Measurements from ENCODE around the gene CMBL.
"Not testable (repeated sequence)": the region's sequence is repeated elsewhere in the genome, so short reads cannot be mapped to it uniquely, and the experiment has no call there.

The CMBL gene

DNA sequence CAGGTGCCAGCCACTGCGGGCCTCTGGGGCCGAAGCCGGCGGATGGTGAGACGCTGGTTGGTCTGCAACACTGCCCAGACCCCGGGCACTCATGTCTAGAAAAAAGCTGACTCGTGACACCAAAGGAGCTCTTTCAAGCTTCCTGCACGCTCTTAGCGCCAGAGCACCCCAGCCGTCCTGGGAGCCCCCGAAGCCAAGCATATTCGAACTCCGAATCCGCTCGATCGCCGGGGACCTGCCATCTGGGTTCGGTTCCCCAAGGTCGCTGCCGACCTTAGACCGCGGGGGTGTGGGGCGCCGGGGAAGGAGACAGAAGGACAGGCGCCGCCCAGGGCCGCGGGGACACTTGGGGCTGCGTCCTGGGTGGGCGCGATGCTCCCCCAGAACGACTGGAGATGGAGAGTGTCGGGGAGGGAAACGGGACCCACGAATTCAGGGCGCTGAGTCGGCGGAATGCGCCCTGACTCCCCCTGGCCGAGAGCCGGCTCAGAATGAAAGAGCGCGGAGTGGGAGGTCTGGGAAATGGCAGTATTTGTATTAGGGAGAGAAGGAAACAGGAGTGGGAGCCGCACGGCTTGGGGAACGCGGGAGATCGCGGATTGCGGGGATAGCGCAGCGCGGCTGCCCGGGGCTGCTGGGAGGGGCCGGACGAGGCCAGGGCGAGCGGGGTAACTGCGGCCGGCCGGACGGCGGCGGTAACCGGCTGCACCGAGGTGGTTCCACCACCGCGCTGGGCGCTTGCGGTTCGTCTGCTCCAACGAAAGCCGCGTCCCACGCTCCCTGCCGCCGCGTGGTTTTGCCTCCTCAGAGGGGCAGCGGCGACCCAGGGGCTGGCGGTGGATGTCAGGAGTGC lies 25.7 kb upstream of the CMBL start:
- peak in 1 of 2 experiments; percentile 2 for DNase-seq

DNA sequence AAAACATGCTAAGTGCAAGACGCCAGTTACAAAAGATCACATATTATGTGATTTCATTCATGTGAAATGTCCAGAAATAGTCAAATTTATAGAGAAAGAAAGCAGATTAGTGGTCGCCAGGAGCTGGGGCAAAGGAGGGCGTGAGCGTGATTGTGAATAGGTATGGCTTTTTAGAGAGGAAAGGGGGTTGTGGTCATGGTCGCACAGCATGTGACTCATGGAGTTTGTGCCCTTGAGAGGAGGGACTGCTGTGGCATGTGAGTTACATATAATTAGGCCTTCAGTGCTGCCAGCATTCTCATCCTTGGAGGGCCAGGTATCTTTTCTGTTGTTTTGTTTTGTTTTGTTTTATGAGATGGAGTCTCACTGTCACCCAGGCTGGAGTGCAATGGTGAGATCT lies 24.6 kb upstream of the CMBL start:
- no peak for DNase-seq

DNA sequence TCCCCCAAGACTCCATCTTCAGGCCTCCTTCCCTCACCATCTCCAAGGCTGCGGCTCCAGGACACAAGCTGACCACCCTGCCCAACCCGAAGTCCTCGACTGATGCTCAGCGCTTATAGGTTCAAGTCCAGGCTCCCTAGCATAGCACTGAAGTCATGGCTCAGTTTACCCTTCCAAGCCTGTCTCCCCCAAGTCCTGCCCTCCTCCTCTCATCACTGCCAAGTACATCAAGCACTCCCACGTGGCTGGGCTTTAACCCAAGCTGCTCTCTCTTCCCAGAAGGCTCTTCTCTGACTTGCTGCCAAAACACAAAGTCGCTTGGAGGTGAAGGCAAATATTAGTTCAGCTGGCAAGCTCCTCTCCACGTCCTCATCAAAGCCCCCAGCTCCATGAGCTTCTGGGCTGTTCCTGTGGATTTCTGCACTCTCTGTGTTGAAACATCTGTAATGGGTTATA lies 23.7 kb upstream of the CMBL start:
- DNase-seq: no peak

DNA sequence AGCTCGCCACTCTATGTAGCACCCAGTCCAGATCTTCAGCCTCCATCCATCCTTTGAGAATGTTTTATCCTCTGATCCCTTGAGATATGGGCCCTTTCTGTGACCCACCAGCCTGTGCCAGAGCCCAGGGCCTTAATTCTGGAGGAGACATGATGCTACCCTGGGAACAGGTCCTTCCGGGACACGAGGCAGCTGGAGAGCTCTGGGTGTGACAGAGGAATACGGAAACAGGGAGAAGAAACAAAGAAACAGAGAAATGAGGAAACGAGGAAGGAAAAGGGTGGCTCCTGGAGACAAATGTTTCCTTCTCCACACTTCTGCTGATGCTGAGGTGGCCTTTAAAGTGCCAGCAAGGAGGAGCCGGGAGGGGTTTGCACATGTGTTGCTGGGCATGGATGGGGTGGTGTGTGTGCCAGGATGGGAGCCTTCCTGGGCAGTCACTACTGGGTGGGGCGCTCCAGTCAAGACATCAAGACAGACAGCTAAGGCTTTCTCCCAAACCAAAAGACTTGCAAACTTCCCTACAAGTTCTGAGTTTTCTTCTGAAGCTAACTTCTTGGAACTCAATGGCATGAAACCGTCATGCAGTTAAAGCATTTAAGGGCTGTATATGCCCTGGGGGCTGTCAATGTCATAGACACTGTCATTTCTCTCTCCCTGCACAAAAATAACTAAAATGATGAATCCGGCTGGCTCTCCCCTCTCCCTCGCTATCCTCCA lies 23.0 kb upstream of the CMBL start:
- DNase-seq: no peak

DNA sequence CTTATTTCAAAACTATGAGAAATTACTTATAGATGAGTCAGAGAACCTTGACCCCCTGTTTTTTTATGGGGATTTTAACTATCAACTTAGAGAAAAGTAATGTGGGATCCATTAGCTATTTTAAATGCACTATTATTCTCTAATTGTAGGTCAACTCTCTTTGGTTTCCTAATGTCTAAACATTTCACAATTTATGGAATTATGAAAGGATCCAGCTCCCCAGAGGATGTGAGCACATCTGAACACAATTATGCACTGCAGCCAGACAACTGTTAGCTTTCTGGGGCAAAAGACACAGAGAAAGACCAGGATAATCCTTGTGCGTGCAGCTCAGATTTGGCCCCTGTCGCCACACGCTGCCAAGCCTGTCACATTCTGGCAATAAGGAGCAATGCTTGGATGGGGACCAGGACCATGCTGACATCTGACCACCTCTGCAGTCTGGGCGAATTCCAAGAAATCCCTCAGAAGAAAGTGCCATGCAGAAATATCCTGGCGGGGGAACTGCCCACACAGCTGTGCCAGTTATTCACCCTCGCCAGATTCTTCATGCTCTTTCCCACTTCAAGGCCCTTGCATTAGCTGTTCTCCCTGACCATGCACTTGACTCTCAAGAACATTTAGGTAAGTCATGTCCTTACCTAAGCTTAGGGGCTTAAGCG lies 22.2 kb upstream of the CMBL start:
- DNase-seq: no peak

DNA sequence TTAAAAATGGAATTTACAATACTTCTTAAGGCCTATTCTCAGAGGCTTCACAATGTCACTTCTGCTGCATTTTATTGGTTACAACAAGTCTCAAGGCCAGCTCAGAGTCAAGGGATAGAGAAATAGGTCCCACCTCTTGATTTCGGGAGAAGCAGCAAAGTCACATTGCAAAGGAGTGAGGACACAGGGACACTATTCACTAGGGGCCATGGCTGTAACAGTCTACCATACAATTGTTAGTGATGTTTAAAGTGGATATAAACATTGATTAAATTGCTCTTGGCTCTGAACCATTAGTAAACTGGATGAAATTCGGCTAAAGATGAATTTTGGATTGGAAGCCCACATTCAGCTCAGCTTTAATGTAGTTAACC lies 21.7 kb upstream of the CMBL start:
- no peak for DNase-seq

DNA sequence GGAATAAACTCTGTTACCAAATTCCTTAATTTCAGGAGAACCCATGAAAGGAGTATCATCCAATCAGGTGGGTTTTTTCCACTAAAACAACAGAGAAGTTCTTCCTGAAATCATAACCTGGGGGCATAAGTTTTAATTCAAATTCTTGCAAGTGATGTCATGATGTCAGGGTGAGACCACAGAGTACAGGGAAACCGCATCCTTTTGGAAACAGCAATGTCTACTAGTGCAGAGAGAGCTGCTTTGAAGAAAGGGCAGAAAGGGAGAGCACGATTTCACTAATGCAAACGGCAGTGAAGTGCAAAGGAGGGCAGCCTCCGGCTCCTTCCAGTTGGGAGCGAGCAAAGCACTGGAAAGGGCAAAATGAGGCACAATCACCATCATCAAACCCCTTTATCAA lies 20.6 kb upstream of the CMBL start:
- no peak for DNase-seq

DNA sequence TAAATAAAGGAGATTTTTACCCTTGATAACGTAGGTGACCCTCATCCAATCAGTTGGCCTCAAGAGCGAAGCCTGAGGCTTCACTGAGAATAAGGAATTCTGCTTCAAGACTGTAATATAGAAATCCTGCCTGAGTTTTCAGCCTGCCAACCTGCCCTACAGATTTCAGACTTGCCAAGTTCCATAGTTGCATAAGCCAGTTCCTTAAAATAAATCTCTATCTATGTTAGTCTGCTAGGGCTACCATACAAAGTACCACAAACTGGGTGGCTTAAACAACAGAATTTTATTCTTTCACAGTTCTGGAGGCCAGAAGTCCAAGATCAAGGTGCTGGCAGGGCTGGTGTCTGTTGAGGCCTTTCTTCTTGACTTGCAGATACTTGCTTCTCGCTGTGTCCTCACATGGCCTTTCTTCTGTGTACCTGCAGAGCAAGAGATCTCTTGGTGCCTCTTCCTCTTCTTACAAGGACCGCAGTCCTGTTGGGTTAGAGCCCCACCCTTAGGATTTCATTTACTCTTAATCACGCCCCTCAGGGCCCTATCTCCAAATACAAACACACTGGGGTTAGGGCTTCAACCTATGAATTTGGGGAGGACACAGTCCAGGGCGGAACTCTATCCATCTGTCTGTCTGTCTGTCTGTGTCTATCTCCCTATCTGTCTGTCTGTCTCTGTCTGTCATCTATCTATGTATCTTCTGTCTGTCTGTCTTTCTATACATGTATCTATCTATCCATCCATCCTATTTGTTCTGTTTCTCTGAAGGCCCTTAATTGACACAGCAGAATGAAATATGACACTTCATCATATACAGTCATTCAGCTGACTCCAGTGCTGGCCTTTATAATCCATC lies 17.0 kb upstream of the CMBL start:
- no peak for DNase-seq

DNA sequence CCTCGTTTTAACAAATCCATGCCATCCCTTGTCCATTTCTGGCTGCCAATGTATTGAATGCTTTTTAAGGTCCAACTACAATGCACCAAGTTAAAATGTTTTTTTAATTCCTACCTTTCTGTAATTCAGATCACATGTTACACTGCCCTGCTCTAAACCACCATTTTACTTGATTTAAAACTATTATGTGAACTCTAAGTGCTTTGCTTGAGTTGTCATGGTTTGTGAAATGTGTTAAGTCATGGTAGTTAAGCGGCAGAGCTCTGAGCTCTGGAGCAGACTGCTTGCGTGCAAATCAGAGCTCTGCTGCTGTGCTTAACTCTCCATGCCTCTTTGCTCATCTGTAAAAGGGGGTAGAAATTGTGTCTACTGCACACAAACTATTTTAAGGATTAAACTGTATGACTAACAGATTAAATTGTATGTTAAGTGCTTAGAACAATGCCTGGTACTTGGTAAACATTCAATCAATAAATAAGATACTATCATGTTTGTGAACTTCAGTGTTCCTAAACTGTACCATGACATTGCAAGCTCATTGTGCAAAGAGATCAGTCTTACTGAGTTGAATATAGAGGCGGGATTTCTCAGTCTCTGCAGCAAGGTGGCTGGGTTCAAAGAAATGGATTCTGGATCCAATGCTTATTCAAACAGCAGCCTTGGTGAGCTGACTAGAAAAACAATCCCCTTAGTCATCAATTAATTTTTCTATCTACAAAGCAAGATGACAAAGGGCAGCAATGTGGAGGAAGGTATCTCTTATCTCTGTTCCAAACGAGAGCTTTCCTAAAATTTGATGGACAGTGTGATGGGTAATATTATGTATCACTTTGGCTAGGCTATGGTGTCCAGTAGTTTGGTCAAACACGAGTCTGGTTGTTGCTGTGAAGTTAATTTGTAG lies 16.1 kb upstream of the CMBL start:
- DNase-seq: no peak

DNA sequence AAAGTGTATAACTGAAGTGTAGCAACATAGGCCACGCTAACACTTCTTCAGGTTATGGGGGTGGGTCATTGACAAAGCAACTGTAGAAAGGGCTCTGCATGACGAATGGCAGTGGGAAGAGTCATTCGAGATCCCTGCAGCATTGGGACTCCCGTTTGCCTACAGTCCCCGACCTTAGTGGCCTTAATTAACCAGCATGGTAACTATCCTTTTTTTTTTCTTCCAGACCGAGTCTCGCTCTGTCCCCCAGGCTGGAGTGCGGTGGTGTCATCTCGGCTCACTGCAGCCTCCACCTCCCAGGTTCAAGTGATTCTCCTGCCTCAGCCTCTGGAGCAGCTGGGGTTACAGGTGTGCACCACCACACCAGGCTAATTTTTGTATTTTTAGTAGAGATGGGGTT lies 14.2 kb upstream of the CMBL start:
- DNase-seq: no peak

DNA sequence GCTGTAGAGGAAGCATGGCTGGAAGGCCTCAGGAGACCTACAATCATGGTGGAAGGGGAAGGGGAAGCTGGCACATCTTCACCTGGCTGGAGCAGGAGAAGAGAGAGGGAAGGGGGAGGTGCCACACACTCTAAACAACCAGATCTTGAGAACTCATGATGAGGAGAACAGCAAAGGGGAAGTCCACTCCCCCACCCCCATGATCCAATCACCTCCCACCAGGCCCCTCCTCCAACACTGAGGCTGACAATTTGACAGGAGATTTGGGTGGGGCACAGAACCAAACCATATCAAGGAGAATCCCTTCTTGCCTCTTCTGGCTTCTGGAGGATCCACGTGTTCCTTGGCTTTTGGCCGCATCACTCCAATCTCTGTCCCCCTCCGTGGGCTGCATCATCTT lies 13.1 kb upstream of the CMBL start:
- DNase-seq: no peak

DNA sequence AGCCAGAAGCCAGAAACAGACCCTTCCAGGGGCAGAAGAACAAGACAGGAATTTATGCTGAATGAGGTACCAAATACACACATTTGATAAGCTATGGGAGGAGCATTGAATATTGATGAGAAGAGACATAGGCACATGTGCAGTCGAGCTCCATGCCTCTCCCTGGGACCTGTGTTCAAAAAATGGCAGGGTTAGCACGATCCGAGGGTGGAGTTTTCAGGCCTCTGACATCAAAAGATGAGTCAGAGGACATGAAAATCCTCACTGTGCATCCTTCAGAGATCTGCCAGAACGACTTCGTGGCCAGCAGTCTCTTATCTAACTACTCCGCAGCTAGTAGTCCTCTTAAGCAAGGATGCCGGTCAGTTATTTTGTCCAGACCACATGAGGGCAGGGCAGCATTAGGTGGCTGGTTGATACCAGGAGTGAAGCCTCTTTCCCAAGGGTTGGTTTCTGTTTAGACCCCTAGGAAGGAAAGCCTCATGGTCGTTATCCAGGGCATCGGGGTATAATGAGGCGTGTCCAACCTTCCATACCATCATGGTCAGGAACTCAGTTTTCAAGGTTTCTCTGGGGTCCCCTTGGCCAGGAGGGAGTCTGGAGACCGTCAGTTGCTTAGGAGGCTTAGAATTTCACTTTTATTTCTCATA lies 11.6 kb upstream of the CMBL start:
- DNase-seq: no peak

DNA sequence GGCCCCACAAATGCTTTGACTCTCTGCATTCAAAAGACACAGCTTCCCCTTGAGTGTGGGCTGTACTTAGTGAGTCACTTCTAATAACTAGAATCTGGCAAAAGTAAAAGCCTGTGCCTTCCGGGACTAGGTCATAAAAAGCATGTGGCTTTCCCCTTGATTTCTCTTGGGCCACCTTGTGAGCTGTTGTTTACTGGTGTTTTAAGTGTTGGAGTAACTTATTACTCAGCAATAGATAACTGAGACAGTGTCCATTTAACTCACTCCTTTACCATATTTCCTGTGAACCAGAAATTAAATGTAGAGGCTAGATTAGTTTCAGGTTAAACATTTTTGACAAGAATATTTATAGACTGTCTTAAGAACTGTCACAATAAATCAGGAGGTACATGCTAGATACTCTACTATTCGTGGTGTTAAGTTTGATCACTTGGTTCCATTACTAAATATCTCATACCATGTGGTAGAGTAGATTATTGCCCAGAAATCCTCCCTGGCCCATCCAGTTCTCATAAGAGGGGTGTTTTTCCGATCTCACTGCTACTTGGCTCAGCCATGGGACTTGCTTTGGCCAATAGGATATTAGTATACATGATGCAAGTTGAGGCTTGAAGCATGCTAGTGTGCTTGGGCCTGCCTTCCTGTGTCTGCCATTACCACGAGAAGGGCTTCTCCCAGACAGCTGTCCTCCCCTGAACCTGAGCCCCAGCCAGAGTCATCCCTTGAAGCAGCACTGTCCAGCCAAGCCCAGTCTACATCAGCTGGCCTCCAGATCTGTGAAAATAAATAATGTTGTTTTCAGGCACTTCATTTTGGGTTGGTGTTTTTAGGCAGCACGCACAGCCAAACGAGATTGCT lies 10.4 kb upstream of the CMBL start:
- DNase-seq: no peak

DNA sequence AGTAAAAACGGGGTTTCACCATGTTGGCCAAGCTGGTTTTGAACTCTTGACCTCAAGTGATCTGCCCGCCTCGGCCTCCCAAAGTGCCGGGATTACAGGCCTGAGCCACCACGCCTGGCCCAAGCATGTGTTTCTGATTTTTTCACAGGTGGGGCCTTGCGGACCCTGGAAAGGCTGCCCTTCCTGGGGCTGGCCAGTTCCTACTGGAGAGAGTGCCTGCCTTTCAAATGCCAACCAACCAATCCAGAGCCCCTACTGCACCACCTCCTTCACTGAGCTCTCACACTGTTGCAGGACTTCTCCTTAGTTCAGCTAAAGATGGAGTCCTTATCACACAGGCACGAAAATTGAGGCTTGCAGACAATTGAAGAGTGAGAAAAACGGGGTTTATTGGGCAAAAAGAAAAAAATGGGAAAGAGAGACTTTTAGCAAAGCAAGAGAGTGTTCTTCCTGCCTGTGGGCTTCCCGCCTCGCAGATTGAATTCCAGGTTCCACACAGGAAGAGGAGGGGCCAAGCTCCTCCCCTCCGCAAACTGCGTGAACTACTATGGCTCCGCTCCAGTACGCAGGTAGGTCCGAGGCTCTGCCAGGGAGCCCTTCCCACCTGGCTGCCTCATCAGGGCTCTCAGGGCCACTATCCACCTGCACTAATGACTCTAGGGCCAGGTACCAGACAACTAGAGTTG lies 8.3 kb upstream of the CMBL start:
- no peak for DNase-seq

DNA sequence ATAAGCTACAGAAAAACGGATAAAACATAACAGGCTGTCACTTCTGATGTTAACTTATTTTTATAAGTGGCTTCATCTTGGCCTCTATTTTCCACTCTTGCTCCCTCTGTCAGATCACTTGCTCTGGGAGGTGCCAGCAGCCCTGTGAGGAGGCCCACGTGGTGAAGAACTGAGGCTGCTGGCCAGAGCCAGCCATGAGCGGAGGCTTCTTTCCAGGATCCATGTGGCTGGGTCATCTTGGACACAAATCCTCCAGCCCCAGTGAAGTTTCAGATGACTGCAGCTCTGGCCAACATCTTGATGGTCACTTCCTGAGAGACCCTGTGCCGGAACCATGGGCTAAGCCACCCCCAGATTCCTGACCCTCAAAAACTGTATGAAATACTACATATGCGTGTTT lies 7.5 kb upstream of the CMBL start:
- no peak for DNase-seq

DNA sequence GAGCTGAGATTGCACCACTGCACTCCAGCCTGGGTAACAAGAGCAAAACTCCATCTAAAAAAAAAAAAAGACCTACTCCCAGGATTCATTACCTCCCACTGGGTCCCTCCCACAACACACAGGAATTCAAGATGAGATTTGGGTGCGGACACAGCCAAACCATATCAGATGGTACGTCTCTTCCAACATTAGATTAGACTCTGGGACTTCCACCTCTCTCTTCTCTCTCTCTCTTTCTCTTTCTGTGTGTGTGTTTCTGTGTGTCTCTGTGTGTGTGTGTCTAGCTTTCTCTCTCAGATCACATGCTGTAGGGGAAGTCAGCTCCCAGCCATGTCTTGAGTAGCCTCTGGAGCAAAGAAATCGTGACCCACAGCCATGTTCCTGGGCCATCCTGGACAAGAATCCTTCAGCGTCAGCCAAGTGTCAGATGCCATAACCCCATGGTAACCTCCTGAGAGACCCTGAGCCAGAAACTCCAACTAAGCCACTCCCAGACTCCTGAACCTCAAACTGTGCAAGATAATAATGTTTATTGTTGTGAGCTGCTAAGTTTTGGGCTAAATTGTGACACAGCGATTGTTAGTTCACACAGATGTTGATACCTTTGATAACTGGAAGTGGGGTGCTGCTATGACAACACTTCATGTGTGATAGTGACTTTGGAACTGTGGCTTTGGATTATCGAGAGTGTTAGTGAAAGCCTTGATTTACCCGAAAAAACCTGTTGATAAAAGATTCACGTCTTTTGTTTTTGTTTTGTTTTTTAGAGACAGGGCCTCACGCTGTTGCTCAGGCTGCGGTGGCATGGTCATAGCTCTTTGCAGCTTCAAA lies 4.1 kb upstream of the CMBL start:
- no peak for DNase-seq

DNA sequence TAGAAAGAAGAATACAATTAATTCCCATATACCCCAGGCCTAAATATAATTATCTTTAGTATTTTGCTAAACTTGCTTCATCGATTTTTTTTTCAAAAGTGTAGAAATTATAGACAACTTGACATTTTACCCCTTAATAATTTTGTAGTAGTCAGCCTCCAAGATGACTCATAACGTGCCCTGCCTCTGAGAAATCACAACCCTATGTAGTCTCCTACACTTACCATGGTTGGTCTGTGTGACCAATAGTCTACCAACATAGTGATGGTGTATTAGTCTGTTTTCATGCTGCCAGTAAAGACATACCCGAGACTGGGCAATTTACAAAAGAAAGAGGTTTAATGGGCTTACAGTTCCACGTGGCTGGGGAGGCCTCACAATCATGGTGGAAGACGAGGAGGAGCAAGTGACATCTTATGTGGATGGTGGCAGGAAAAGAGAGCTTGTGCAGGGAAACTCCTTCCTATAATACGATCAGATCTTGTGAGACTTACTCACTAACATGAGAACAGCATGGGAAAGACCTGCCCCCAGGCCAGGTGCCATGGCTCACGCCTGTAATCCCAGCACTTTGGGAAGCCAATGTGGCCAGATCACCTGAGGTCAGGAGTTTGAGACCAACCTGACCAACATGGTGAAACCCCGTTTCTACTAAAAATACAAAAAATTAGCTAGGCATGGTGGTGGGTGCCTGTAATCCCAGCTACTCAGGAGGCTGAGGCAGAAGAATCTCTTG lies 3.3 kb upstream of the CMBL start:
- DNase-seq: not testable (repeated sequence)

Data from activated CD4-positive, alpha-beta T cell treated with anti-CD3 and anti-CD28 coated beads, Interleukin-2, amount 50 U/mL, for 4 hours (primary cell).